ENCODE data around the gene UNC13C. TPM values are rescaled to one million over a fixed set of nuclear protein-coding genes. Genes with fewer than 3 reads are reported as not detected.

Gene UNC13C
- total and polyA plus RNA-seq, 2 experiments from 2014 or later = 0.92 to 10.3 TPM

DNA sequence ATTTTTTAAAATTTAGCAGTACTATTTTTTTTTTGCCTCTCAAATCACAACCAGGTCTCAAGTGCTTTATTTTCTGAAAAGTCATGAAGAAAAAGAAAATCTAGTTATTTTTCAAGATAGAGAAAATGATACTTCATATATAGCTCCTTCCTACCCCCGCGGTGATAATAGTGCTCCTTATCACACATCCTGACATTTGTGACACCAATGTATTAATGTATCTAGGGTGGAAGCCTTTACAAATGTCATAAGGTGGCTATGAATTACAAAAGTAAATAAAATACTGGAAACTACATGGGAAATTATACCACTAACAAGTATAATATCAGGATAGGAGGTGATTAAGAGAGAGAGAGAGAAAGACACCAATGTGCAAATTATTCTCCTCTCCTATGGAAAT, 582.2 kb downstream of the UNC13C start:
- WGBS (ENCODE audit: low lambda C conversion rate, missing lambda C conversion rate) = 81% methylated on average over 2 of the region's 2 CpGs
- Histone ChIP-seq H3K27me3 (no peaks in the 10 kb centered on the region), H3K9me3 (ENCODE audit: low read depth) (no peaks in the 10 kb centered on the region), H3K4me1 (ENCODE audit: insufficient read depth) (no peaks in the 10 kb centered on the region), H3K36me3 (replicated peaks; ENCODE audit: insufficient read depth, low read depth) (no peaks in the 10 kb centered on the region), H4K20me1 (ENCODE audit: insufficient read depth, poor library complexity, severe bottlenecking) (no peaks in the 10 kb centered on the region), H3K4me2 (no peak overlapping the region), H3K4me3 (no peak overlapping the region), H3K27ac (no peak overlapping the region), H3K79me2 (no peaks in the 10 kb centered on the region), H2AFZ (no peak overlapping the region), H3K9me2 (replicated peaks; ENCODE audit: insufficient read depth) (no peaks in the 10 kb centered on the region)
- TF ChIP-seq, protein P1, sequence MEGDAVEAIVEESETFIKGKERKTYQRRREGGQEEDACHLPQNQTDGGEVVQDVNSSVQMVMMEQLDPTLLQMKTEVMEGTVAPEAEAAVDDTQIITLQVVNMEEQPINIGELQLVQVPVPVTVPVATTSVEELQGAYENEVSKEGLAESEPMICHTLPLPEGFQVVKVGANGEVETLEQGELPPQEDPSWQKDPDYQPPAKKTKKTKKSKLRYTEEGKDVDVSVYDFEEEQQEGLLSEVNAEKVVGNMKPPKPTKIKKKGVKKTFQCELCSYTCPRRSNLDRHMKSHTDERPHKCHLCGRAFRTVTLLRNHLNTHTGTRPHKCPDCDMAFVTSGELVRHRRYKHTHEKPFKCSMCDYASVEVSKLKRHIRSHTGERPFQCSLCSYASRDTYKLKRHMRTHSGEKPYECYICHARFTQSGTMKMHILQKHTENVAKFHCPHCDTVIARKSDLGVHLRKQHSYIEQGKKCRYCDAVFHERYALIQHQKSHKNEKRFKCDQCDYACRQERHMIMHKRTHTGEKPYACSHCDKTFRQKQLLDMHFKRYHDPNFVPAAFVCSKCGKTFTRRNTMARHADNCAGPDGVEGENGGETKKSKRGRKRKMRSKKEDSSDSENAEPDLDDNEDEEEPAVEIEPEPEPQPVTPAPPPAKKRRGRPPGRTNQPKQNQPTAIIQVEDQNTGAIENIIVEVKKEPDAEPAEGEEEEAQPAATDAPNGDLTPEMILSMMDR (IDR thresholded peaks at IDR 0.05; ENCODE audit: poor library complexity) = no peak
- TF ChIP-seq EZH2 (IDR thresholded peaks at IDR 0.05; ENCODE audit: borderline replicate concordance) (no peak), EZH2phosphoT487 (IDR thresholded peaks at IDR 0.05; ENCODE audit: low read depth, severe bottlenecking, unreplicated experiment) (no peak)
- DNase-seq (ENCODE audit: low spot score) = no peak

DNA sequence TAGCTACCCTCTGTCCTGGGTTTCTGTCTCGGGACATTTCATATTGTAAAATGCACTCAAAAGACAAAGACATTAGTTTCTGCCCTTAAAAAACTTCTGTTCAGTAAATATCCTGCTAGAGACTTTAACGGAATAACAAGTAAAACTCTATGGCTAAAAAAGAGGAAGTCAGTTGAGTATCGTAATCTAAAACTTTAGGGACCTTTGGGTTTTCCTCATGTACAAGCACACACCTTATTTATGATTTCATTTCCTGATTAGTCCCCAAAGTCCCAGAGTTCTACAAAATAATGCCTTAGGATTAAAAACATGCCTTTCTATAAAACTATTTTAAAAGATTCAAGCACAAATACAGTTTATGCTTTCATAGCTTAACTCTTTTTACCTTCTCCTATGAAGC, 585.9 kb downstream of the UNC13C start:
- H4K20me1 ChIP-seq (ENCODE audit: insufficient read depth, poor library complexity, severe bottlenecking) = no peaks in the 10 kb centered on the region
- 76% methylated on average over 3 of the region's 3 CpGs for WGBS (ENCODE audit: low lambda C conversion rate, missing lambda C conversion rate)
- H3K27ac ChIP-seq = no peak overlapping the region
- H3K4me2 ChIP-seq = no peak overlapping the region
- no peaks in the 10 kb centered on the region for H3K79me2 ChIP-seq
- no peaks in the 10 kb centered on the region for H3K4me1 ChIP-seq (ENCODE audit: insufficient read depth)
- no peak overlapping the region for H2AFZ ChIP-seq
- DNase-seq (ENCODE audit: low spot score) = no peak
- no peaks in the 10 kb centered on the region for H3K9me3 ChIP-seq (ENCODE audit: low read depth)
- H3K9me2 ChIP-seq (replicated peaks; ENCODE audit: insufficient read depth) = no peaks in the 10 kb centered on the region
- no peak overlapping the region for H3K4me3 ChIP-seq
- no peaks in the 10 kb centered on the region for H3K27me3 ChIP-seq
- H3K36me3 ChIP-seq (replicated peaks; ENCODE audit: insufficient read depth, low read depth) = no peaks in the 10 kb centered on the region
- no peak for TF ChIP-seq EZH2 (IDR thresholded peaks at IDR 0.05; ENCODE audit: borderline replicate concordance)
- TF ChIP-seq, protein P1 (IDR thresholded peaks at IDR 0.05; ENCODE audit: poor library complexity) = no peak
- no peak for TF ChIP-seq EZH2phosphoT487 (IDR thresholded peaks at IDR 0.05; ENCODE audit: low read depth, severe bottlenecking, unreplicated experiment)

DNA sequence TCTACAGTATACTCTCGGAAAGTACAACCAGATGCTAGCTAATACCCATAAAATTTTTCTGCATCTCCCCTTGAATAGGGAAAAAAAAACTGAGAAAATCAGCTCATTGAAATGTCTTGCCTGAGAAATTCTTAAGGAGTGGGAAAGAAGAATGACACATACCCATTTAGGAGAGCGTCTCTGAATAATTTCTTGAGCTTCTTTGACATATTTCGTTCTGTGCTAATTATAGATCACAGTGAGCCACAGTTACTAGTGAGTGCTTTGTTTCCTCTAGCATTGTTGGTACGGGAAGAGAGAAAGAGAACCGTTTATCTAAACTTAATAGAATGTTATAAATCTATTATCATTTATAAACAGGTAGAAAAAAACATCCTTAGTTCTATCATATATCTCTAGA, 588.4 kb downstream of the UNC13C start:
- Histone ChIP-seq H4K20me1 (ENCODE audit: insufficient read depth, poor library complexity, severe bottlenecking) (no peaks in the 10 kb centered on the region), H3K36me3 (replicated peaks; ENCODE audit: insufficient read depth, low read depth) (no peaks in the 10 kb centered on the region), H3K9me2 (replicated peaks; ENCODE audit: insufficient read depth) (no peaks in the 10 kb centered on the region), H3K27me3 (no peaks in the 10 kb centered on the region), H3K27ac (no peak overlapping the region), H2AFZ (no peak overlapping the region), H3K4me2 (no peak overlapping the region), H3K79me2 (no peaks in the 10 kb centered on the region), H3K9me3 (ENCODE audit: low read depth) (no peaks in the 10 kb centered on the region), H3K4me3 (no peak overlapping the region), H3K4me1 (ENCODE audit: insufficient read depth) (no peaks in the 10 kb centered on the region)
- WGBS (ENCODE audit: low lambda C conversion rate, missing lambda C conversion rate) = 66% methylated on average over 5 of the region's 5 CpGs
- TF ChIP-seq, protein P1 (IDR thresholded peaks at IDR 0.05; ENCODE audit: poor library complexity) = no peak
- TF ChIP-seq EZH2phosphoT487 (IDR thresholded peaks at IDR 0.05; ENCODE audit: low read depth, severe bottlenecking, unreplicated experiment) = no peak
- TF ChIP-seq EZH2 (IDR thresholded peaks at IDR 0.05; ENCODE audit: borderline replicate concordance) = no peak
- DNase-seq (ENCODE audit: low spot score) = no peak
